Measurements from ENCODE around the gene DAND5. TPM values are rescaled to one million over a fixed set of nuclear protein-coding genes. Genes with fewer than 3 reads are reported as not detected.
A peak's percentile ranks its signal among the peaks of the same experiment; 100 is the strongest.

DAND5 gene
- total and polyA plus RNA-seq, 2 of the 13 experiments (the other 11 are each of a cell fraction or from before 2014, with no cell fraction given) = 0.04 TPM; not detected in 1

GRCh38 chr19:12956446-12957388 is 12.7 kb upstream of the DAND5 start, which contains the start of gene GADD45GIP1 (continued):
- TF ChIP-seq HNF4G (IDR thresholded peaks at IDR 0.05; ENCODE audit: borderline replicate concordance, low read depth, low read length) = no peak
- TF ChIP-seq HNF4G (CRISPR knock-in tag; IDR thresholded peaks at IDR 0.05; ENCODE audit: borderline replicate concordance, low read depth) = no peak
- no peak for TF ChIP-seq CAMTA2 (CRISPR knock-in tag; IDR thresholded peaks at IDR 0.05; ENCODE audit: borderline replicate concordance)
- no peak for TF ChIP-seq ZNF674 (CRISPR knock-in tag; IDR thresholded peaks at IDR 0.05; ENCODE audit: low read depth)
- TF ChIP-seq ZNF749 (CRISPR knock-in tag; IDR thresholded peaks at IDR 0.05; ENCODE audit: borderline replicate concordance) = no peak
- peak; percentile 51; the same call in 1 of the 2 replicates for TF ChIP-seq POGZ (CRISPR knock-in tag; IDR thresholded peaks at IDR 0.05)
- peak; percentile 71 for TF ChIP-seq SIN3B (IDR thresholded peaks at IDR 0.05; ENCODE audit: low read length)
- 0 out of 2 replicates have a peak, but pooled peaks have one; percentile 10 for TF ChIP-seq ZNF33B (CRISPR knock-in tag; IDR thresholded peaks at IDR 0.05)
- TF ChIP-seq ZBTB38 (CRISPR knock-in tag; IDR thresholded peaks at IDR 0.05) = peak; percentile 19; the same call in 1 of the 2 replicates
- TF ChIP-seq ZNF414 (CRISPR knock-in tag; IDR thresholded peaks at IDR 0.05) = no peak
- peak; percentile 65; the same call in 1 of the 2 replicates for TF ChIP-seq ZBTB2 (CRISPR knock-in tag; IDR thresholded peaks at IDR 0.05; ENCODE audit: low read depth)
- TF ChIP-seq ZNF280B (CRISPR knock-in tag; IDR thresholded peaks at IDR 0.05; ENCODE audit: borderline replicate concordance) = peak; percentile 55; the same call in 1 of the 2 replicates
- TF ChIP-seq ZNF878 (CRISPR knock-in tag; IDR thresholded peaks at IDR 0.05) = no peak
- TF ChIP-seq ZNF790 (CRISPR knock-in tag; IDR thresholded peaks at IDR 0.05; ENCODE audit: borderline replicate concordance) = peak; percentile 83; the same call in 1 of the 2 replicates
- no peak for TF ChIP-seq SKIL (CRISPR knock-in tag; IDR thresholded peaks at IDR 0.05; ENCODE audit: borderline replicate concordance)
- peak; percentile 51; the same call in 1 of the 2 replicates for TF ChIP-seq DRAP1 (CRISPR knock-in tag; IDR thresholded peaks at IDR 0.05)
- TF ChIP-seq MXI1 (IDR thresholded peaks at IDR 0.05; ENCODE audit: borderline replicate concordance, low read depth, low read length) = peak; percentile 74; the same call in 1 of the 3 replicates
- peak; percentile 81; the same call in 1 of the 2 replicates for TF ChIP-seq BCL3 (CRISPR knock-in tag; IDR thresholded peaks at IDR 0.05)
- TF ChIP-seq ZNF747 (CRISPR knock-in tag; IDR thresholded peaks at IDR 0.05; ENCODE audit: borderline replicate concordance) = 0 out of 2 replicates have a peak, but pooled peaks have one; percentile 52

Data from HepG2 (cell line).